ENCODE data around the gene KSR1.

DNA sequence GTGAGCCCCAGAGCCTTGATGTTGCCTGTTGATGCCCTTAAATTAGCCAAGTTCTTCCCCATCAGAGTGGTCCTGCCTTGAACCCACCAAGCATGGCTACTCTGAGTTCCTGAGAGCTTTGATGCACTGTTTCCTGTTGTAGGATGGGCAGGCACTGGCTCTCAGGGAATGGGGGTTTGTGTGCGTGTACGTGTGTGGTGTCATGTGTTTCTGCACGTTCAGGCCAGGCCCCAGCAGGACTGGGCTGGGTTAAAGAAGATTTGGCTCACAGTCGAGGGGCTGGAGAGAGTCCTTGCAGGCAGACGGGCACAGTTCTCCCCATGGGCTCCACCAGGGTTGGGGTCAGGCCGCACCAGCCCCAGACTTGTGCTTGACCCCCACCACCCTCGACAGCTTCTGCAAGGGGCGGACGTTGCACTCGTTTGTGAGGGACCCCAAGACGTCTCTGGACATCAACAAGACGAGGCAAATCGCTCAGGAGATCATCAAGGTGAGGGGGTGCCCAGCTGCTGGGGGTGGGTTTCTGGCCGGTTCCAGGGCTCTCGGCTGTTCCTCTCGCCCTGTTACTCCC, 151.4 kb downstream of the KSR1 start:
- TF ChIP-seq CTCF (IDR thresholded peaks at IDR 0.05) (no peak), POLR2A (IDR thresholded peaks at IDR 0.05) (no peak), POLR2AphosphoS5 (IDR thresholded peaks at IDR 0.05) (no peak)

Data from breast epithelium (tissue), 3 donors.